Prostate gland (tissue), 2 donors: Measurements from ENCODE around the gene LAP3. TPM values are rescaled to one million over a fixed set of nuclear protein-coding genes. Genes with fewer than 3 reads are reported as not detected.

ENCODE experiments used
- DNase-seq: peaks from one replicate; pipeline ENCODE4 v3.0.0-alpha.2; 2019; ENCODE audit warnings: low spot score
- H3K27ac ChIP-seq, 2 donors: fragments of 200-600 bp; sonication (generic); 2 replicates each; pipeline ENCODE4 v1.5.1; 2017 to 2019
- H3K27me3 ChIP-seq: fragments of 200-600 bp; sonication (generic); replicated peaks from 2 replicates; pipeline ENCODE4 v1.5.1; 2019; ENCODE audit not compliant: insufficient read depth
- H3K36me3 ChIP-seq, 2 donors: fragments of 200-600 bp; sonication (generic); 1 replicate in 1 of 2; 2 replicates in 1 of 2; pipeline versions ENCODE4 v1.5.1 to v1.8.1; 2017 to 2019
- H3K4me1 ChIP-seq: fragments of 200-600 bp; sonication (generic); replicated peaks from 2 replicates; pipeline ENCODE4 v1.5.1; 2019
- H3K4me3 ChIP-seq, 2 donors: fragments of 200-600 bp; sonication (generic); 2 replicates each; pipeline ENCODE4 v1.5.1; 2017 to 2019
- H3K9me3 ChIP-seq: fragments of 200-600 bp; sonication (generic); 2 replicates; pipeline ENCODE4 v1.5.1; 2017
- POLR2A ChIP-seq: fragments of 450-650 bp; IDR thresholded peaks from one replicate; pipeline ENCODE4 v1.6.1; 2016; ENCODE audit warnings: antibody characterized with exemption, mild to moderate bottlenecking
- POLR2AphosphoS5 ChIP-seq: sonication (generic); formaldehyde crosslinking; IDR thresholded peaks from one replicate; pipeline ENCODE4 v1.6.1; 2017; ENCODE audit warnings: antibody characterized with exemption
- WGBS: methylation state at CpG from one replicate; pipeline ENCODE4 v1.1.5; 2018; 5-methylcytosine and 5-hydroxymethylcytosine counted together
- intact Hi-C: fragments of 100-400 bp; cut with DNase I; formaldehyde crosslinking; loops from one replicate; pipeline ENCODE4 v1.14.2; 2022
- total RNA-seq, 2 donors: library from RNA; depleted of rRNA; stranded (reverse); fragments of >200 nt; gene quantifications; one replicate each; pipeline ENCODE4 v1.1.0, GENCODE V29; 2016
- TF ChIP-seq, protein P1 (sequence below), 4 experiments: fragments of 200-600 bp in 2 of 4; fragments of 450-650 bp in 2 of 4; sonication (generic) in 2 of 4; IDR thresholded peaks; 1 replicate in 3 of 4; 2 replicates in 1 of 4; pipeline ENCODE4 v1.5.1; 2016 to 2019; ENCODE audit warnings: antibody characterized with exemption in 4 of 4, mild to moderate bottlenecking in 2 of 4, moderate library complexity in 2 of 4

LAP3 gene
- total RNA-seq, 2 donors from 2014 or later, result 55.8 to 98.1 TPM

DNA sequence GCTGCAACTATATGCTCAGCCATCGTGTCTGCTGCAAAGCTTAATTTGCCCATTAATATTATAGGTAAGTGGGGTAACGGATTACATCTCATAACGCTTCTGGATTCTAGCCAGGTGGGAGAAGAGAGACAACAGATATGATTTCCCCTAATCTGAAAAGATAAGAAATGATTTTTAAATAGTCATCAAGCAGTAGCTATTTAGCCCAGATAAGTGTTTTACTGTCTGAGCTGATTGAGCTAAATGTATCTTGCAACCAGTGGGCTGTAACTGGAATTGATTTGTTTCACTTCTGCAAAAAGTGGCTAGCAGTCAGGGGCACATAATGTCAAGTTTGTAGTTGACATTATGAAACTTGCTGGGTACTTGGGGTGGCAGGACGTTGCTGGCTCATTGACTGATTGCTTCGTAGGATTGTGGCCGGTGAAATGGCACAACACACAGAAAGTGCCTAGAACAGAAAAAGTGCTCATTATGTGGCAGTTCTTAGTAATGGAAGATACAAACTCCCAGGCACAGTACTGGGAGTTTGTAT is 18.5 kb downstream of the LAP3 start:
- Histone ChIP-seq H3K9me3 (no peaks in the 10 kb centered on the region), H3K4me1 (no peaks in the 10 kb centered on the region), H3K27ac (no peak overlapping the region), H3K27me3 (no peaks in the 10 kb centered on the region), H3K4me3 (no peak overlapping the region), H3K36me3 (peaks cover 3 to 13% of the 10 kb centered on the region in 2 donors)
- DNase-seq, result no peak
- intact Hi-C loops, result no loop called here
- no peak for TF ChIP-seq POLR2A
- TF ChIP-seq POLR2AphosphoS5, result no peak
- TF ChIP-seq, protein P1, sequence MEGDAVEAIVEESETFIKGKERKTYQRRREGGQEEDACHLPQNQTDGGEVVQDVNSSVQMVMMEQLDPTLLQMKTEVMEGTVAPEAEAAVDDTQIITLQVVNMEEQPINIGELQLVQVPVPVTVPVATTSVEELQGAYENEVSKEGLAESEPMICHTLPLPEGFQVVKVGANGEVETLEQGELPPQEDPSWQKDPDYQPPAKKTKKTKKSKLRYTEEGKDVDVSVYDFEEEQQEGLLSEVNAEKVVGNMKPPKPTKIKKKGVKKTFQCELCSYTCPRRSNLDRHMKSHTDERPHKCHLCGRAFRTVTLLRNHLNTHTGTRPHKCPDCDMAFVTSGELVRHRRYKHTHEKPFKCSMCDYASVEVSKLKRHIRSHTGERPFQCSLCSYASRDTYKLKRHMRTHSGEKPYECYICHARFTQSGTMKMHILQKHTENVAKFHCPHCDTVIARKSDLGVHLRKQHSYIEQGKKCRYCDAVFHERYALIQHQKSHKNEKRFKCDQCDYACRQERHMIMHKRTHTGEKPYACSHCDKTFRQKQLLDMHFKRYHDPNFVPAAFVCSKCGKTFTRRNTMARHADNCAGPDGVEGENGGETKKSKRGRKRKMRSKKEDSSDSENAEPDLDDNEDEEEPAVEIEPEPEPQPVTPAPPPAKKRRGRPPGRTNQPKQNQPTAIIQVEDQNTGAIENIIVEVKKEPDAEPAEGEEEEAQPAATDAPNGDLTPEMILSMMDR (IDR thresholded peaks at IDR 0.05), result no peak
- 82% methylated on average over 6 of the region's 6 CpGs for WGBS

GRCh38 chr4:17597517-17597916 is 20.5 kb downstream of the LAP3 start:
- no peaks in the 10 kb centered on the region for H3K9me3 ChIP-seq
- no peak for DNase-seq
- H3K4me3 ChIP-seq, result no peak overlapping the region
- TF ChIP-seq, protein P1 (IDR thresholded peaks at IDR 0.05), result peak in 1 of 4 experiments; percentile 18
- TF ChIP-seq POLR2AphosphoS5 (no peak), POLR2A (no peak)
- H3K27ac ChIP-seq, result no peak overlapping the region
- peaks cover 3 to 13% of the 10 kb centered on the region in 2 donors for H3K36me3 ChIP-seq
- no peaks in the 10 kb centered on the region for H3K4me1 ChIP-seq
- 71% methylated on average over 7 of the region's 7 CpGs for WGBS
- intact Hi-C loops, result no loop called here
- H3K27me3 ChIP-seq, result no peaks in the 10 kb centered on the region

GRCh38 chr4:17599826-17600225 is 22.8 kb downstream of the LAP3 start:
- intact Hi-C loops, result no loop called here
- DNase-seq, result no peak
- Histone ChIP-seq H3K36me3 (peaks cover 3 to 13% of the 10 kb centered on the region in 2 donors), H3K27me3 (no peaks in the 10 kb centered on the region), H3K27ac (no peak overlapping the region), H3K4me3 (no peak overlapping the region), H3K4me1 (no peaks in the 10 kb centered on the region), H3K9me3 (no peaks in the 10 kb centered on the region)
- 82% methylated on average over 1 of the region's 1 CpG for WGBS
- TF ChIP-seq, protein P1 (IDR thresholded peaks at IDR 0.05), result no peak
- no peak for TF ChIP-seq POLR2A
- no peak for TF ChIP-seq POLR2AphosphoS5

GRCh38 chr4:17605236-17605635 is 28.2 kb downstream of the LAP3 start:
- no peak for DNase-seq
- 73% methylated on average over 3 of the region's 3 CpGs for WGBS
- H3K9me3 ChIP-seq, result no peaks in the 10 kb centered on the region
- no peak overlapping the region for H3K4me3 ChIP-seq
- TF ChIP-seq POLR2A (no peak), POLR2AphosphoS5 (no peak)
- TF ChIP-seq, protein P1 (IDR thresholded peaks at IDR 0.05), result no peak
- no peaks in the 10 kb centered on the region for H3K27me3 ChIP-seq
- no peak overlapping the region for H3K27ac ChIP-seq
- no peaks in the 10 kb centered on the region for H3K36me3 ChIP-seq
- intact Hi-C loops, result no loop called here
- no peaks in the 10 kb centered on the region for H3K4me1 ChIP-seq

DNA sequence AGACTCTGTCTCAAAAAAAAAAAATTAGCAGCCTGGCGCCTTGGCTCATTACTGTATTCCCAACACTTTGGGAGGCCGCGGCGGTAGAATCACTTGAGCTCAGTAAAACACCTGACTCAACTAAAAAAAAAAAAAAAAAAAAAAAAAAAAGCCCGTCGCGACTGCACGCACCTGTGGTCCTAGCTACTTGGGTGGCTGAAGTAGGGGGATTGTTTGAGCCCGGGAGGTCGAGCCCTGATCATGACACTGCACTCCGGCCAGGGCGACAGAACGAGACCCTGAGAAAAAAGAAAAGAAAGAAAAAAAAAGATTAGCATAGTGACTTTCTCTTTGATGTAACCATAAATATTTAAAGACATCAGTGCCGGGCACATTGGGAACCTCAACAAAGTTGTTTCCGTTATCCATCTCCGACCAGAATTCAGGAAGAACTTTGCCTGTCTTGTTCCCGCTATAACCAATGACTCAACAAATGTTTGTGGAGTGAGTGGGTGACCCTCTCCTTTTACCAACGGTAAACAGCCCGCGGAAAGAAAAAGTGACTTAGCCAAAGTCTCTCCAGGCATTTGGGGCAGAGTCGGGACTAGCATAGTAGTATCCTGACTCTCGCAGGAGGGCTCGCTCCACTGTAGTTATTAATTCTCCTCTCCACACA is 36.9 kb downstream of the LAP3 start:
- H3K9me3 ChIP-seq, result no peaks in the 10 kb centered on the region
- no peaks in the 10 kb centered on the region for H3K27me3 ChIP-seq
- H3K4me3 ChIP-seq, result peak overlapping the region; percentile 95 to 96
- H3K4me1 ChIP-seq, result peaks cover 10% of the 10 kb centered on the region
- WGBS, result 2% methylated on average over 23 of the region's 23 CpGs
- intact Hi-C loops, result loop anchor here (2.0 kb wide), 1 partner anchor 37 kb away; the partner anchor contains the start of gene LAP3
- no peaks in the 10 kb centered on the region for H3K36me3 ChIP-seq
- DNase-seq, result no peak
- TF ChIP-seq POLR2AphosphoS5 (no peak), POLR2A (no peak)
- TF ChIP-seq, protein P1 (IDR thresholded peaks at IDR 0.05), result no peak
- H3K27ac ChIP-seq, result peak overlapping the region; percentile 86 to 87
